HG02943 (cell line): ENCODE measurements around the gene MLPH.
"Not testable (repeated sequence)": the region's sequence is repeated elsewhere in the genome, so short reads cannot be mapped to it uniquely, and the experiment has no call there.

ENCODE experiments used
- ATAC-seq: cut with Tn5 transposase; IDR thresholded peaks from one replicate; pipeline ENCODE4 v1.9.1; 2021; ENCODE audit warnings: mild to moderate bottlenecking, low read depth, moderate library complexity; ENCODE audit not compliant: unreplicated experiment

MLPH gene

GRCh38 chr2:237577956-237578870 lies 91.2 kb downstream of the MLPH start:
- no peak for ATAC-seq

DNA sequence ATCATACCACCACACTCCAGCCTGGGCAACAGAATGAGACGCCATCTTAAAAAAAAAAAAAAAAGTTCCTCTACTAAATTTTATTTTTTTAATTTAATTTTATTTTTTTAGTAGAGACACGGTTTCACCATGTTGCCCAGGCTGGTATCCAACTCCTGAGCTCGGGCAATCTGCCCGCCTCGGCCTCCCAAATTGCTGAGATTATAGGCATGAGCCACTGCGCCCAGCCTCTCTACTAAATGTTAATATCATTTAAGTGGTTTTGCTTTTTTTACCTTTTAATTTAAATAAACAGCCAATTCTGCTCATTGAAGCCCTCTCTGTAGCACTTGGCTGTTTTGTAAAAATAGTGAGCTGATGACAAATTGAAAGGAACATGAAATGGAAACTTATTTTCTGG lies 94.3 kb downstream of the MLPH start:
- ATAC-seq = no peak

DNA sequence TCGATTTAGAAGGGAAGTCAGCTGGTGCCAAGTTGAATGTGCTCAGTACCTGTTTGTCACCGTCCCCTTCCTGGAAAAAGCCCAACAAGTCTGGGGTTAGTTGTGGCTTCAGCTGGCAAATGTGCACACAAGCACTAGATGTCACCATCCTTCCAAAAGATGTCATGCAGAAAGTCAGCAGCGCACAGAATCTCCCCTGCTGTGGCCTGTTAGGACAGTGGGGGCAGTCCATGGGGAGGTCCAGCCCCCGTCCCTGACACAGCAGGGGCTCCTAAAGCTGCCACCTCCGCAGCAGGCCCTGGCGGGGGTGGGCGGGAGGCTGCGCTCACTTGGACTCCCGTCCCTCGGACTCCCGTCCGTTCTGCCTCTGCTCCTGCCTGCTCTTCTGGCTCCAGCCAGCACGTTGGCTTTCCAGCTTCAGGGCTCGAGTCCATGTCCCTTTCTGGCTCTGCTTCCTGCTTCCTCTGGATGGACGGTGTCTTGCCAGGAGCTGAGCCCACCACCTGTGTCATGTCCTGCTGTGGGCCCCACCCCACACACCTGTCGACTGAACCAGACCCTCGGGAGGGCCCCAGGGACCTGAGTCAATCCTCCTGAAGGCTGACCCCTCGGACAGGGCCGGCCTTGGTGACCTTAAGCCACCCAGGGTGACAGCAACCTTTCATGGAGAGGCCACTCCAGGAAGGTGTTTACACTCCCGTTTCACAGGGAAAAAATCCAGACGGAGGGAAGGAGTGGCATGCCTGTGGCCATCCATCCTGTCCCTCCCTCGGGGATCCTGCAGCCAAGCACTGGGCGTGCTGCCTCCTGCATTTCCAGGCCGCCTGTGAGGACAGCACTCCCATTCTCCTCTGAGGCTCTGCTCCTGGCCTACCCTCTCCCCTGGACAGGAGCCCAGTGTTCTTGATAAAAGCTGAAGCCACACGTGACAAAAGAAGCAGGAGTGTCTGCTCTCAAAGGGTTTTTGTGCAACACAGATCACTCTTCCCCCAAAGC lies 95.0 kb downstream of the MLPH start:
- no peak for ATAC-seq

- ATAC-seq = no peak
These were observed 96.6 kb downstream of the MLPH start for GRCh38 chr2:237583385-237584295.

DNA sequence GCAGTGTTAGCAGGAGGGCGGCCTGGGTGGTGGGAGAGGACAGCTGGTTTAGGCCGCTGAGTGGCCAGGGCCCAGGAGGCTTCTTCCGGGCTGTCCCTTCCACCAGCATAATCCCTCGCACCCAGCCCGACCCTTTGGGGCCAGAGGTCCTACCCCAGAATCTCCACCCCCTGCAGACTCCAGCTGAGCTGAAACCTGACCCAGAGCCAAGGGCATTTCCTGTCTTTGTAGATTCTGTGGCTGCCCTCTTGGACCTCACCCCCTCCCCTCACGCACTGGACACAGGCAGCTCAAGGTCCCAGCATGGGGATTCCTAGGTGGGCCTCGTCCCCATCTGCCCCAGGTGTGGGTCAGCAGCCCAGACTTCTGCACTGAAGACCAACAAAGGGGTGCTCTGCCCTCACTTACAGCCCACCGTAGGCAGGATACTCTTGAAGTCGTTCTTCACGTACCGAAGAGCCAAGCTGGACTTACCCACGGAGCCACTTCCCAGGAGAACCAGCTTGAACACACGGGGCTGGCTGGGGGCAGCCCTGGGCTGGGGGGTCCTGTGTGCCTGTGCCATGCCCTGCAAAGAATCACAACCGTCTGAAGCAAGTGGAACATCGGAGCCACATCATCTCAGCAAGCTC lies 98.7 kb downstream of the MLPH start:
- no peak for ATAC-seq

GRCh38 chr2:237588044-237588696 lies 101.1 kb downstream of the MLPH start:
- ATAC-seq = no peak

GRCh38 chr2:237590272-237591140 lies 103.5 kb downstream of the MLPH start, which contains the start of gene RAB17:
Gene RAB17, minus strand, starts transcription at chr2:237590734. Its CDS starts 4,580 bp downstream, at chr2:237586154.
- no peak for ATAC-seq

GRCh38 chr2:237591141-237591881 lies 104.3 kb downstream of the MLPH start:
- ATAC-seq = no peak

DNA sequence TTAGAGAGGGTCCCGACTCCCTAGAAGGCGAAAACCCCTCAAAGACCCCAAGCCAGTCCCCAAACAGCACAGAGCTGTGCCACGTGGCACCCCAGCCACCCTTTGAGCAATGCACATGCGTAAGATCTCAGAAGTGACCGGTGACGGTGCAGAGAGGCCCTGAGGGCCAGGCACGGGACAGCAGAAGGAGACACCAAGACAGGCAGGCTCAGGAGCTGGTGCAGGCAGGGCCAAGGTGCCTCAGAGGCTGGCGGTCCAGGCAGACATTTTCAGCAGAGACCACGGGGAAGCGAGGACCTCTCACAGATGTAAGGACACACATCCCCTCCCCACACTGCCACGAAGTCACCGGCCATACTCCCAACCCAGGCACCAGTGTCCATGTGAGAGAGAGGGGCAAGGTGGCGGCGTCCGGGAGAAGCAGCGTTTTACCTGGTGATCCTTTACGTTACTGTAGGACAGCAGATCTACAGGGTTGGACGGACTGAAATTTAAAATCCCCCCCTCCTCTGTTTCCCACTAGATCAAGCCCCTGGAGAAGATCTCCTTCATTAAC lies 105.5 kb downstream of the MLPH start:
- ATAC-seq = no peak

- no peak for ATAC-seq
These were observed 106.0 kb downstream of the MLPH start for GRCh38 chr2:237593036-237593435.

GRCh38 chr2:237593596-237594320 lies 106.7 kb downstream of the MLPH start:
- ATAC-seq = no peak

DNA sequence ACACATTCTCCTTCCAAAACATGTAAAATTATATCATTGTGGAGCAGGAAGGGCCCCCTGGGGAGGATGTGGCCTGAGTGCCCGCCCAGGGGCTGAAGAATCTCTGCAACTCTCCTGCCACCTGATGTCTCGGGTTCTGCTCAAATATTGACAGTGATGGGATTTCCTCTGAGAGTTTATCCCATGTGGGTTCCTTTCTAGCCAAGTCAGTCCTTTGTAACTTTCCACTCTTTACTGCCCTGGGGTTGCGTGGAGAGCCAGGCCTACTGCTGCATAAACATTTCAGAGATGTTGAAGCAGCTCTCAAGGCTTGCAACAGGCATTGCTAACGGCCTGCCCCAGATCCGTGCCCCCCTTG lies 107.4 kb downstream of the MLPH start:
- ATAC-seq = no peak

DNA sequence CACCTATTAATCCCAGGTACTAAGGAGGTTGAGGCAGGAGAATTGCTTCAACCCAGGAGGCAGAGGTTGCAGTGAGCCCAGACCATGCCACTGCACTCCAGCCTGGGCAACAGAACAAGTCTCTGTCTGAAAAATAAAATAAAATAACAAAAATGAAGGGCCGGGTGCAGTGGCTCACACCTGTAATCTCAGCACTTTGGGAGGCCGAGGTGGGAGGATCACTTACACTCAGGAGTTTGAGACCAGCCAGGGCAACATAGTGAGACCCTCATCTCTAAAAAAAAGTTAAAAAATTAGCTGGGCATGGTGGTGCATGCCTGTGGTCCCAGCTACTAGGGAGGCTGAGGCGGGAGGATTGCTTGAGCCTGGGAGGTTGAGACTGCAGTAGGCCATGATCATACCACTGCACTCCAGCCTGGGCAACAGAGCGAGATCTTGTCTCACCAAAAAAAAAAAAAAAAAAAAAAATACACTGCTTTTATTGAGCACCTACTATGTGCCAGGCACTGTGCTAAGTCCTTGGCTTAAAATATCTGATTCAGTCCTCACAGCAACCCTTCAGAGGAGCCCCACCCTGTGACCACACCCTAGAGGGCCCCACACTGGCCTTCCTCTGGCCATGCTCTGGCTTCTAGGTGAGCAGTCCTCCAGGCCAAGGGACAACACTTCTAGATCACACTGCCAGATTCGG lies 108.9 kb downstream of the MLPH start:
- not testable (repeated sequence) for ATAC-seq

DNA sequence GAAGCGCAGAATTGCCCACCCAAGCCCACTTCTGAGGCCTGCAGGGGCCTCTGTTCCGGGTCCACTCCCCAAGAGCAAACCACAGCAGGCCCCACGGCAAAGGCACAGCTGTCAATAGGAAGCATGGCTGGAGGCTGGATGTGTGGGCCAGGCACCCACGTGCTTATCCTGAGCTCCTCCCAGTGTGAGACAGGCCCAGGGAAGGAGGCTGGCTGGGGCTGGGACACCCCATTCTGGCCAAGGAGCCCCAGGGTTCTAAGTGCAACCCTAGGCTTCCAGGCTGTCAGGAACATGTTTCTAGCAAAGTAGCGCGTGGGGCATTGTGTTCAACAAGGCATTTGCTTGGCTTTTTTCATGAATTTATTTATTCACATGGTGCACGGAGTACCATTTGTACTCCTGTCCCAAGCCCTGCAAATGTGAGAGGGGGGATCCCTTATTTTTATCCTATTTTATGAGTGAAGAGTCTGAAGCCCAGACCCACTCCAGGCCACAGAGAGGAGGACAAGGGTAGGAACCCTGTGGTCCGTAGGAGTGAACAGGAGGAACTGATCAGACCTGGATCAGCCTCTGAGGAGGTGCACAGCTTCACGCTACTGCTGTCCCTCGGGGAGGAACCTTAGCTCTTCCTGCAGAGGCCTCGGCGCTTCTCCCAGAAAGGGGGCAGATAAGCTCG lies 109.6 kb downstream of the MLPH start:
- ATAC-seq = no peak
